WTC11 (cell line): Measurements from ENCODE around the gene CCDC30. TPM values are rescaled to one million over a fixed set of nuclear protein-coding genes. Genes with fewer than 3 reads are reported as not detected.

Experiments used
- ATAC-seq: fragments of 200-7000 bp; cut with Tn5 transposase; 2 replicates; pipeline ENCODE4 v1.10.0; 2021; ENCODE audit warnings: mild to moderate bottlenecking, moderate library complexity
- CTCF ChIA-PET: fragments of 300-600 bp; sonication (Branson Sonifier 250); formaldehyde crosslinking; loops from one replicate; lab custom pipeline; 2021; ENCODE audit warnings: antibody characterized with exemption; lab: Charles Lee
- POLR2A ChIA-PET: fragments of 350-600 bp; sonication (Branson Sonifier 250); formaldehyde crosslinking; loops from one replicate; lab custom pipeline; 2021; ENCODE audit warnings: antibody characterized with exemption; lab: Charles Lee
- DNase-seq: peaks from one replicate; pipeline ENCODE4 v3.0.0; 2021; ENCODE audit warnings: low spot score
- H3K27ac Mint-ChIP-seq: 2 replicates; pipeline ENCODE4 v1.8.0; 2021; ENCODE audit warnings: mixed read lengths
- H3K27me3 Mint-ChIP-seq: 2 replicates; pipeline ENCODE4 v1.8.0; 2021; ENCODE audit warnings: low read depth, mild to moderate bottlenecking, moderate library complexity, mixed read lengths
- H3K36me3 Mint-ChIP-seq: 2 replicates; pipeline ENCODE4 v1.8.0; 2021; ENCODE audit warnings: mixed read lengths
- H3K4me1 Mint-ChIP-seq: 2 replicates; pipeline ENCODE4 v1.8.0; 2022; ENCODE audit warnings: mixed read lengths
- H3K4me3 Mint-ChIP-seq: 2 replicates; pipeline ENCODE4 v1.8.0; 2021; ENCODE audit warnings: mild to moderate bottlenecking, moderate library complexity, mixed read lengths
- H3K9me3 Mint-ChIP-seq: 2 replicates; pipeline ENCODE4 v1.8.0; 2021; ENCODE audit warnings: mixed read lengths
- CREM ChIP-seq: sonication (generic); formaldehyde crosslinking; IDR thresholded peaks from 2 replicates; pipeline ENCODE4 v1.8.1; 2022; ENCODE audit warnings: mild to moderate bottlenecking, missing genetic modification reagents, moderate library complexity
- FOXK1 ChIP-seq: sonication (generic); formaldehyde crosslinking; IDR thresholded peaks from 2 replicates; pipeline ENCODE4 v1.8.0; 2022; ENCODE audit warnings: mild to moderate bottlenecking, moderate library complexity, missing genetic modification reagents
- FOXP1 ChIP-seq: sonication (generic); formaldehyde crosslinking; IDR thresholded peaks from 2 replicates; pipeline ENCODE4 v1.8.0; 2022; ENCODE audit warnings: missing genetic modification reagents, mild to moderate bottlenecking, moderate library complexity, borderline replicate concordance
- IRF2 ChIP-seq: sonication (generic); formaldehyde crosslinking; IDR thresholded peaks from 2 replicates; pipeline ENCODE4 v1.8.0; 2022; ENCODE audit warnings: low read depth, missing genetic modification reagents, borderline replicate concordance
- JAZF1 ChIP-seq: fragments of 250-450 bp; sonication (Bioruptor Pico); IDR thresholded peaks from 2 replicates; pipeline ENCODE4 v1.9.0; 2021; ENCODE audit warnings: moderate library complexity, mild to moderate bottlenecking, inconsistent platforms
- MYBL2 ChIP-seq: sonication (generic); formaldehyde crosslinking; IDR thresholded peaks from 2 replicates; pipeline ENCODE4 v1.8.1; 2023; ENCODE audit warnings: mild to moderate bottlenecking, moderate library complexity, missing genetic modification reagents
- NR1H2 ChIP-seq: sonication (generic); formaldehyde crosslinking; IDR thresholded peaks from 2 replicates; pipeline ENCODE4 v1.9.0; 2021; ENCODE audit warnings: mild to moderate bottlenecking, moderate library complexity, missing genetic modification reagents
- PRRX2 ChIP-seq: fragments of 250-450 bp; sonication (Bioruptor Pico); IDR thresholded peaks from 2 replicates; pipeline ENCODE4 v1.8.0; 2021; ENCODE audit warnings: mild to moderate bottlenecking
- STAT6 ChIP-seq: sonication (generic); formaldehyde crosslinking; conservative IDR thresholded peaks from 2 replicates; pipeline ENCODE4 v1.8.1; 2023; ENCODE audit warnings: mild to moderate bottlenecking, low read depth, missing genetic modification reagents, moderate library complexity
- TEAD1 ChIP-seq: sonication (generic); formaldehyde crosslinking; IDR thresholded peaks from 2 replicates; pipeline ENCODE4 v1.8.0; 2022; ENCODE audit warnings: mild to moderate bottlenecking, missing genetic modification reagents
- TP53 ChIP-seq: sonication (generic); formaldehyde crosslinking; IDR thresholded peaks from 2 replicates; pipeline ENCODE4 v1.8.1; 2023; ENCODE audit warnings: mild to moderate bottlenecking, missing genetic modification reagents
- ZNF263 ChIP-seq: sonication (generic); formaldehyde crosslinking; IDR thresholded peaks from 2 replicates; pipeline ENCODE4 v1.8.1; 2022; ENCODE audit warnings: low read depth, mild to moderate bottlenecking, moderate library complexity, missing genetic modification reagents
- total RNA-seq: library from RNA; stranded (reverse); gene quantifications from 3 replicates; pipeline ENCODE4 v1.2.3, GENCODE V29; 2021
- TF ChIP-seq, protein P1 (sequence below): fragments of 250-450 bp; sonication (Bioruptor Pico); IDR thresholded peaks from 2 replicates; pipeline ENCODE4 v1.9.0; 2021; ENCODE audit warnings: mild to moderate bottlenecking, borderline replicate concordance
- TF ChIP-seq, protein P2 (sequence below): sonication (generic); formaldehyde crosslinking; IDR thresholded peaks from 2 replicates; pipeline ENCODE4 v1.8.1; 2023; ENCODE audit warnings: mild to moderate bottlenecking, moderate library complexity, missing genetic modification reagents

Gene CCDC30
- total RNA-seq, 1 experiment from 2014 or later, result 0.92 TPM

GRCh38 chr1:42504535-42505128, 41.5 kb downstream of the CCDC30 start:
- H3K4me1 Mint-ChIP-seq, result no peaks in the 10 kb centered on the region
- peaks cover 71% of the 10 kb centered on the region for H3K9me3 Mint-ChIP-seq

DNA sequence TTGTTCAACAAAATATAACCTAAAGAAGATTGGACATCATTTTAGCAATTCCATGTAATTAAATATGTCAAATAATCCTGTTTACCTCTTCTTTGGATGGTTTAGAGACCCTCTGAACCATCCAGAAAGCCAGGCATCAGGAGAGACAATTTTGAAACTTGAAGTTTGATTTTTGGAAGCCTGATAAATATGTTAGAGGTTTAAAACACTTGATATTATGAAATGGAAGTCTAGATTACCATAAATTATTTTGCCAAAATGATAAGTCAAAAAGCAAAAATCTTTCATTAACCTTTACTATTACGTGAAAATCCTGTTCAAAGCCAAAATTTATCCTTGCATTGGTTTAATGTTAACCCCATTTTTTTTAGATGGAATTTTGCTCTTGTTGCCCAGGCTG, 43.5 kb downstream of the CCDC30 start:
- Mint-ChIP-seq H3K27ac (no peak overlapping the region), H3K4me1 (no peaks in the 10 kb centered on the region), H3K36me3 (peaks cover 75% of the 10 kb centered on the region), H3K9me3 (peaks cover 75% of the 10 kb centered on the region), H3K4me3 (no peak overlapping the region), H3K27me3 (peaks cover 11% of the 10 kb centered on the region)
- ATAC-seq (no peak), DNase-seq (no peak)
- POLR2A ChIA-PET, result no interaction called here
- CTCF ChIA-PET, result no interaction called here
- no peak for TF ChIP-seq NR1H2 (CRISPR knock-in tag)

More at GRCh38 chr1:42504535-42505128, 41.5 kb downstream of the CCDC30 start:
- CTCF ChIA-PET, result no interaction called here
- H3K4me3 Mint-ChIP-seq, result no peak overlapping the region
- peaks cover 8% of the 10 kb centered on the region for H3K27me3 Mint-ChIP-seq
- DNase-seq, result no peak
- TF ChIP-seq TEAD1 (CRISPR knock-in tag) (no peak), PRRX2 (CRISPR knock-in tag) (no peak), FOXP1 (CRISPR knock-in tag) (no peak), IRF2 (CRISPR knock-in tag) (no peak), CREM (CRISPR knock-in tag) (no peak), STAT6 (no peak), TP53 (CRISPR knock-in tag) (no peak), JAZF1 (CRISPR knock-in tag) (no peak), MYBL2 (CRISPR knock-in tag) (no peak), ZNF263 (CRISPR knock-in tag) (no peak), FOXK1 (CRISPR knock-in tag) (no peak)
- TF ChIP-seq, protein P1, sequence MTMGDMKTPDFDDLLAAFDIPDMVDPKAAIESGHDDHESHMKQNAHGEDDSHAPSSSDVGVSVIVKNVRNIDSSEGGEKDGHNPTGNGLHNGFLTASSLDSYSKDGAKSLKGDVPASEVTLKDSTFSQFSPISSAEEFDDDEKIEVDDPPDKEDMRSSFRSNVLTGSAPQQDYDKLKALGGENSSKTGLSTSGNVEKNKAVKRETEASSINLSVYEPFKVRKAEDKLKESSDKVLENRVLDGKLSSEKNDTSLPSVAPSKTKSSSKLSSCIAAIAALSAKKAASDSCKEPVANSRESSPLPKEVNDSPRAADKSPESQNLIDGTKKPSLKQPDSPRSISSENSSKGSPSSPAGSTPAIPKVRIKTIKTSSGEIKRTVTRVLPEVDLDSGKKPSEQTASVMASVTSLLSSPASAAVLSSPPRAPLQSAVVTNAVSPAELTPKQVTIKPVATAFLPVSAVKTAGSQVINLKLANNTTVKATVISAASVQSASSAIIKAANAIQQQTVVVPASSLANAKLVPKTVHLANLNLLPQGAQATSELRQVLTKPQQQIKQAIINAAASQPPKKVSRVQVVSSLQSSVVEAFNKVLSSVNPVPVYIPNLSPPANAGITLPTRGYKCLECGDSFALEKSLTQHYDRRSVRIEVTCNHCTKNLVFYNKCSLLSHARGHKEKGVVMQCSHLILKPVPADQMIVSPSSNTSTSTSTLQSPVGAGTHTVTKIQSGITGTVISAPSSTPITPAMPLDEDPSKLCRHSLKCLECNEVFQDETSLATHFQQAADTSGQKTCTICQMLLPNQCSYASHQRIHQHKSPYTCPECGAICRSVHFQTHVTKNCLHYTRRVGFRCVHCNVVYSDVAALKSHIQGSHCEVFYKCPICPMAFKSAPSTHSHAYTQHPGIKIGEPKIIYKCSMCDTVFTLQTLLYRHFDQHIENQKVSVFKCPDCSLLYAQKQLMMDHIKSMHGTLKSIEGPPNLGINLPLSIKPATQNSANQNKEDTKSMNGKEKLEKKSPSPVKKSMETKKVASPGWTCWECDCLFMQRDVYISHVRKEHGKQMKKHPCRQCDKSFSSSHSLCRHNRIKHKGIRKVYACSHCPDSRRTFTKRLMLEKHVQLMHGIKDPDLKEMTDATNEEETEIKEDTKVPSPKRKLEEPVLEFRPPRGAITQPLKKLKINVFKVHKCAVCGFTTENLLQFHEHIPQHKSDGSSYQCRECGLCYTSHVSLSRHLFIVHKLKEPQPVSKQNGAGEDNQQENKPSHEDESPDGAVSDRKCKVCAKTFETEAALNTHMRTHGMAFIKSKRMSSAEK (CRISPR knock-in tag), result no peak
- TF ChIP-seq, protein P2, sequence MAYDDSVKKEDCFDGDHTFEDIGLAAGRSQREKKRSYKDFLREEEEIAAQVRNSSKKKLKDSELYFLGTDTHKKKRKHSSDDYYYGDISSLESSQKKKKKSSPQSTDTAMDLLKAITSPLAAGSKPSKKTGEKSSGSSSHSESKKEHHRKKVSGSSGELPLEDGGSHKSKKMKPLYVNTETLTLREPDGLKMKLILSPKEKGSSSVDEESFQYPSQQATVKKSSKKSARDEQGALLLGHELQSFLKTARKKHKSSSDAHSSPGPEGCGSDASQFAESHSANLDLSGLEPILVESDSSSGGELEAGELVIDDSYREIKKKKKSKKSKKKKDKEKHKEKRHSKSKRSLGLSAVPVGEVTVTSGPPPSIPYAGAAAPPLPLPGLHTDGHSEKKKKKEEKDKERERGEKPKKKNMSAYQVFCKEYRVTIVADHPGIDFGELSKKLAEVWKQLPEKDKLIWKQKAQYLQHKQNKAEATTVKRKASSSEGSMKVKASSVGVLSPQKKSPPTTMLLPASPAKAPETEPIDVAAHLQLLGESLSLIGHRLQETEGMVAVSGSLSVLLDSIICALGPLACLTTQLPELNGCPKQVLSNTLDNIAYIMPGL (CRISPR knock-in tag), result no peak
- TF ChIP-seq, all 79 proteins: peak for 0
- H3K36me3 Mint-ChIP-seq, result peaks cover 58% of the 10 kb centered on the region
- POLR2A ChIA-PET, result no interaction called here
- no peak overlapping the region for H3K27ac Mint-ChIP-seq
- no peak for ATAC-seq
